Measurements from ENCODE around the gene SNRPF. TPM values are rescaled to one million over a fixed set of nuclear protein-coding genes. Genes with fewer than 3 reads are reported as not detected.

The SNRPF gene
- polyA plus RNA-seq, 2 donors, result 43.4 to 100 TPM

DNA sequence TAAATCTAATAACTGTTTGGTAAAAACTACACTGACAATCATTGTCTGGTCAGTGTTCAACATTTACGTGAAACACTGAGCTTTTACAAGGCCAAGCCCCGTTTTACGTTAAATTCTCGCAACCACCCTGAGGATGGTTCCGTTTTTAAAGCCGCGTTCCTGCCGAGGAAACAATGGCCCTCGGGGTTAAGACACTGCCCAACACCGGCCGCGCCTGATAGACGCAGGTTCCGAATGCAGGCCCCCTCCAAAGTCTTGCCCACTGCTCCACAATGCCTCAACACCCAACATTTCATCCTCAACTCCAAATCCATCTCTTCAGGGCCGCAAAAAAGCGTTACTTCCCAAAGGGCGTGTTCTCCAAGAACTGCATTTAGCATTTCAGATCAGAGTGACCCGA, 953 bp upstream of the SNRPF start:
- Histone ChIP-seq H3K36me3 (ENCODE audit: control insufficient read depth in 2 of 2, insufficient read depth in 2 of 2, low read length in 1 of 2) (peaks cover 0 to 4% of the 10 kb centered on the region in 2 donors), H3K4me1 (ENCODE audit: control insufficient read depth in 2 of 2, insufficient read depth in 2 of 2, low read length in 1 of 2) (no peaks in the 10 kb centered on the region), H3K4me3 (ENCODE audit: low read depth in 1 of 2, low read length in 2 of 2) (no peak overlapping the region), H3K27me3 (ENCODE audit: control insufficient read depth in 1 of 2, insufficient read depth in 2 of 2, low read length in 2 of 2) (no peaks in the 10 kb centered on the region), H3K9me3 (ENCODE audit: control insufficient read depth in 2 of 2, insufficient read depth in 1 of 2, low read depth in 1 of 2, low read length in 1 of 2) (no peaks in the 10 kb centered on the region), H3K27ac (ENCODE audit: low read depth in 2 of 2, low read length in 1 of 2) (no peak overlapping the region)
- WGBS, 2 donors, result 65% methylated on average over 18 of the region's 18 CpGs

DNA sequence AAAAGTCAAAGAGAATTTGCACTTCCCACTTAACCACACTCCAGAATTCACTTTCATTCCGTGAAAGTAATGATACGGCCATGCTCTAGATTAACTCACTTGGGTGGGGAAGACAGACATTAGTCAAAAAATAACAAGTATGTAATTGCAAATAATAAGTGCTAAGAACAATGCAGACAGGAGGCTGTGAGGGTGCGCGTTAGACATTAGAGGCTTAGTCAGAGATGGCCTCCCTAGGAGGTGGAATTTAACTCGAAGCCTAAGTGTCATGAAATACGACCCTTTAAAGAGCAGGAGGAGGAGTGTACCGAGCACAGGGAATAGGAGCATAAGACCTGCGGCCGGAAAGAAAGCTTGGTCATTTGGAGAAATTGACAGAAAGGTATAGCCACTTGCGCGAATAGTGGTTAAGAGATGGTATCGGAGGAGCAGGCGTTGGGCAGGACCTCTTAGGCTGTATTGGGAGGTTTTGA, 628 bp downstream of the SNRPF start:
- peak overlapping the region; percentile 57 to 81 for H3K4me3 ChIP-seq (ENCODE audit: low read depth in 1 of 2, low read length in 2 of 2)
- H3K4me1 ChIP-seq (ENCODE audit: control insufficient read depth in 2 of 2, insufficient read depth in 2 of 2, low read length in 1 of 2), result no peaks in the 10 kb centered on the region
- WGBS, 2 donors, result 0 to 1% methylated on average over 13 of the region's 13 CpGs
- H3K27me3 ChIP-seq (ENCODE audit: control insufficient read depth in 1 of 2, insufficient read depth in 2 of 2, low read length in 2 of 2), result no peaks in the 10 kb centered on the region
- peaks cover 2 to 4% of the 10 kb centered on the region in 2 donors for H3K36me3 ChIP-seq (ENCODE audit: control insufficient read depth in 2 of 2, insufficient read depth in 2 of 2, low read length in 1 of 2)
- peak overlapping the region; percentile 71 to 75 for H3K27ac ChIP-seq (ENCODE audit: low read depth in 2 of 2, low read length in 1 of 2)
- H3K9me3 ChIP-seq (ENCODE audit: control insufficient read depth in 2 of 2, insufficient read depth in 1 of 2, low read depth in 1 of 2, low read length in 1 of 2), result no peaks in the 10 kb centered on the region

DNA sequence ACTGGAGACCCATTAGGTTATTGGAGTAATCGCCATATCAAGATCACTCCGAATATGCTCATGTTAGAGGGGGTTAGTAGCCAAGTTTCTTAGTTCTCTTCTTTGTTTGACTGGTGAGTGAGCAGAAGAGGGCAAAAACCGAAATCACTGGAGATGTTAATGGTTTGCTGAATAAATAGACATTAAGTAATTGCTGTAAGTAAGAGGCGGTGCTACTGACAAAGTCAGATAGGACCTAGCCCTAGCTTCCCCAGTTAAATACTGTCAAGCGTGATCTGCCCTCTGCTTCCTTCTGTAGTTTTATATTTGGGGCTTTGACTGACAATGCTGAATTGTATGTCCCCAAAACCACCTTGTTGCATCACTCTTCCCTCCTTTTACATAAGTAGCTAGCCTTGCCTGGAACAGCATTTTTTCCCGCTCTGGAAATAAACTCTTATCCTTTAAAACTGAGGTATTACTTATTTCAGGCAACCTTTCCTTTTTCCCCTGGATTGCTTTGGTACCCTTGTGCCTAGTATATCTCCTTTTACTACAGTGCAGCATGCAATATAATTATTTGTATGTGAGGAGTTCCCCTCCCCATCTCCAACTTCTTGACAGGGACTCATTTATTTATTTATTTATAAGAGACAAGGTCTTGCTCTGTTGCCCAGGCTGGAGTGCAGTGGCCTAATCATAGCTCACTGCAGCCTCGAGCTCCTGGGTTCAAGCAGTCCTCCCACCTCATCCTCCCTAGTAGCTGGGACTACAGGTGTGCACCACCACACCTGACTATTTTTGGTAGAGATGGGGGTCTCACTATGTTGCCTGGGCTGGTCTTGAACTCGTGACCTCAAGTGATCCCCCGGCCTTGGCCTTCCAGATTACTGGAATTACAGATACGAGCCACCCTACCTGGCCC, 1.4 kb downstream of the SNRPF start:
- H3K36me3 ChIP-seq (ENCODE audit: control insufficient read depth in 2 of 2, insufficient read depth in 2 of 2, low read length in 1 of 2), result peaks cover 2 to 4% of the 10 kb centered on the region in 2 donors
- no peaks in the 10 kb centered on the region for H3K4me1 ChIP-seq (ENCODE audit: control insufficient read depth in 2 of 2, insufficient read depth in 2 of 2, low read length in 1 of 2)
- no peaks in the 10 kb centered on the region for H3K27me3 ChIP-seq (ENCODE audit: control insufficient read depth in 1 of 2, insufficient read depth in 2 of 2, low read length in 2 of 2)
- 60 to 64% methylated on average over 10 of the region's 10 CpGs for WGBS, 2 donors
- H3K27ac ChIP-seq (ENCODE audit: low read depth in 2 of 2, low read length in 1 of 2), result no peak overlapping the region
- H3K4me3 ChIP-seq (ENCODE audit: low read depth in 1 of 2, low read length in 2 of 2), result peak overlapping the region in 1 of 2 donors; percentile 57
- H3K9me3 ChIP-seq (ENCODE audit: control insufficient read depth in 2 of 2, insufficient read depth in 1 of 2, low read depth in 1 of 2, low read length in 1 of 2), result no peaks in the 10 kb centered on the region

DNA sequence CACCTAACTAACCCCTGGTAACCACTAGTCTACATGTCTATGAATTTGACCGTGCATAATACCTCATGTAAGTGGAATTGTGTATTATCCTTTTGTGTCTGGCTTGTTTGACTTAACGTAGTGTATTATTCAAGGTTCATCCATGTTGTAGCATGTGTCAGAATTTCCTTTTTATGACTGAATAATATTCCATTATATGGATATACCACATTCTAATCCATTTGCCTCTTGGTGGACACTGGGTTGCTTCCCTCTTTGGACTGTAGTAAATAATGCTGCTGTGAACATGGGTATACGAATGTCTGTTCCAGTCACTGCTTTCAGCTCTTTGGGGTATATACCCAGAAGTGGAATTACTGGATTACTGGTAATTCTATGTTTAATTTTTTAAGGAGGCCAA, 3.3 kb downstream of the SNRPF start:
- no peaks in the 10 kb centered on the region for H3K4me1 ChIP-seq (ENCODE audit: control insufficient read depth in 2 of 2, insufficient read depth in 2 of 2, low read length in 1 of 2)
- H3K36me3 ChIP-seq (ENCODE audit: control insufficient read depth in 2 of 2, insufficient read depth in 2 of 2, low read length in 1 of 2), result peaks cover 2 to 4% of the 10 kb centered on the region in 2 donors
- no peaks in the 10 kb centered on the region for H3K9me3 ChIP-seq (ENCODE audit: control insufficient read depth in 2 of 2, insufficient read depth in 1 of 2, low read depth in 1 of 2, low read length in 1 of 2)
- WGBS, 2 donors, result 96 to 99% methylated on average over 3 of the region's 3 CpGs
- no peak overlapping the region for H3K4me3 ChIP-seq (ENCODE audit: low read depth in 1 of 2, low read length in 2 of 2)
- H3K27me3 ChIP-seq (ENCODE audit: control insufficient read depth in 1 of 2, insufficient read depth in 2 of 2, low read length in 2 of 2), result no peaks in the 10 kb centered on the region
- no peak overlapping the region for H3K27ac ChIP-seq (ENCODE audit: low read depth in 2 of 2, low read length in 1 of 2)

DNA sequence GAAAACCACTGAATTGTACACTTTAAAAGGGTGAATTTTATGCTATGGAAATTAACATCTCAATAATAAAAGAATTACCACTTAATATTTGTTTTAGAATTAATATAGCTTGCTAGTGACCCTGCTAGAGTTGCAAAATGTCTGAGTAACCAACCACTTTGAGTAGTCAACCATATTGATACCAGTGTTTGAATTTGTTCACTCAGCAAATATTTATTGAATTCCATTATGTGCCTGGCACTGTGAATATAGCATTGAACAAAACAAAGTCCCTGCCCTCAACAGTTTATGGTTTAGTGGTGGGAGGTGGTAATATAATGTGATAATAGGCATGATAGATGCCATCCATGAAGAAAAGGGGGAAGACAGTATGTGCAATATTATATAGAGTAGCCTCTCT, 4.6 kb downstream of the SNRPF start:
- Histone ChIP-seq H3K27ac (ENCODE audit: low read depth in 2 of 2, low read length in 1 of 2) (no peak overlapping the region), H3K9me3 (ENCODE audit: control insufficient read depth in 2 of 2, insufficient read depth in 1 of 2, low read depth in 1 of 2, low read length in 1 of 2) (no peaks in the 10 kb centered on the region), H3K36me3 (ENCODE audit: control insufficient read depth in 2 of 2, insufficient read depth in 2 of 2, low read length in 1 of 2) (peaks cover 2 to 4% of the 10 kb centered on the region in 2 donors), H3K4me3 (ENCODE audit: low read depth in 1 of 2, low read length in 2 of 2) (no peak overlapping the region), H3K27me3 (ENCODE audit: control insufficient read depth in 1 of 2, insufficient read depth in 2 of 2, low read length in 2 of 2) (no peaks in the 10 kb centered on the region), H3K4me1 (ENCODE audit: control insufficient read depth in 2 of 2, insufficient read depth in 2 of 2, low read length in 1 of 2) (no peaks in the 10 kb centered on the region)

DNA sequence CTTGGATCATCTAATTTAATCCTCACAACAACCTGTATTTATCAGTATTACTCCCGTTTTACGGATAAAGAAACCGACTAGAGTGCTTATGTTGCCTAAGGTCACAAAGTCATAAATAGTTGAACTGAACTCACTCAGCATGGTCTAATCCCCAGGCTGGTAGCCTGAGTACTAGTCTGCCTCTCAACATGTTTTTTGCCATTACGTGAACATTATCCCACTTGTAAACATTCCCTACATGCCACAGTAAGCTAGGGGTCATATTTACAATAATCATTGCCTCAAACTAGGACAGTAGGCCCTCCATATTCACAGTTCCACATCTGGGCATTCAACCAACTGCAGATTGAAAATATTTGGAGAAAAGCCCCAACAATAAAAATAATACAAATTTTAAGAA, 12.1 kb downstream of the SNRPF start:
- 93 to 94% methylated on average over 4 of the region's 4 CpGs for WGBS, 2 donors
- Histone ChIP-seq H3K9me3 (ENCODE audit: control insufficient read depth in 2 of 2, insufficient read depth in 1 of 2, low read depth in 1 of 2, low read length in 1 of 2) (no peaks in the 10 kb centered on the region), H3K27ac (ENCODE audit: low read depth in 2 of 2, low read length in 1 of 2) (no peak overlapping the region), H3K4me3 (ENCODE audit: low read depth in 1 of 2, low read length in 2 of 2) (no peak overlapping the region), H3K4me1 (ENCODE audit: control insufficient read depth in 2 of 2, insufficient read depth in 2 of 2, low read length in 1 of 2) (no peaks in the 10 kb centered on the region), H3K27me3 (ENCODE audit: control insufficient read depth in 1 of 2, insufficient read depth in 2 of 2, low read length in 2 of 2) (no peaks in the 10 kb centered on the region), H3K36me3 (ENCODE audit: control insufficient read depth in 2 of 2, insufficient read depth in 2 of 2, low read length in 1 of 2) (no peaks in the 10 kb centered on the region)

DNA sequence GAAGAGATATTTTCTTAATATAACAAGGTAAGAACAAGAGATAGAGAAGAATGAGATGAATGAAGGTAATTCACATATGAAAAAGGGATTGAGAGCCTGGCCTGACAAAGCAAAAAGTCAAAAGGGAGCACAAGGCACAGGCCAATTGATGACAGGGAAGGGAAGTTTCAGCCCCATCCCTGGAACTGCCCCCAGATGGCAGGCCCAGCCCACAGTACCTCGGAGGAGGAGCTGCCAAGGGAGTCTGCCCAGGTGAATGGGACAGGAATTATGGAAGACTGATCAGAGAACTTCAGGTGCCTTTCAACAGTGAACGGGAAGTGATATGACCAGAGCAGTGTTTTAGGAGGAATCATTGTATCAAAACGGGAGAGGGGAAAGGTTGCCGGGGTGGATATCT, 15.7 kb downstream of the SNRPF start:
- H3K4me1 ChIP-seq (ENCODE audit: control insufficient read depth in 2 of 2, insufficient read depth in 2 of 2, low read length in 1 of 2), result no peaks in the 10 kb centered on the region
- H3K27ac ChIP-seq (ENCODE audit: low read depth in 2 of 2, low read length in 1 of 2), result no peak overlapping the region
- H3K36me3 ChIP-seq (ENCODE audit: control insufficient read depth in 2 of 2, insufficient read depth in 2 of 2, low read length in 1 of 2), result no peaks in the 10 kb centered on the region
- H3K4me3 ChIP-seq (ENCODE audit: low read depth in 1 of 2, low read length in 2 of 2), result no peak overlapping the region
- H3K9me3 ChIP-seq (ENCODE audit: control insufficient read depth in 2 of 2, insufficient read depth in 1 of 2, low read depth in 1 of 2, low read length in 1 of 2), result no peaks in the 10 kb centered on the region
- no peaks in the 10 kb centered on the region for H3K27me3 ChIP-seq (ENCODE audit: control insufficient read depth in 1 of 2, insufficient read depth in 2 of 2, low read length in 2 of 2)
- 80 to 81% methylated on average over 4 of the region's 4 CpGs for WGBS, 2 donors

DNA sequence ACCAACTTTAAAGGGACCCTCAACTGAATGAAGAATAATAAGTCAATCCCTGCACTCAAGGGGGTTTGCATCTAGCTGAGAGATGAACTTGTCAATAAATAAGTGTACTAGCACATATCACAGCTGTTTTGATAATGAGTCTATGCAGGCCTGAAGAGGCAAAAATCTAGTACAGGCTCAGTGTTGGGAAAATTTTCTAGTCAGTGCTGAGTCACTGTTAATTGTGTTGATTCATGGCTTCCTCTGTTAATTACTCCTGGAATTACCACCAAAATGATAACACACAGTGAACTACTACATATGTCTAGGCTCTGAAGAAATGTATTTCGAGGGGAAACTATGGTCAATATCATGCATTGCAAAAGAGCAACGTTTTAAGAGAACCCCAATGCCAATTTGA, 18.9 kb downstream of the SNRPF start:
- 55 to 72% methylated on average over 2 of the region's 2 CpGs for WGBS, 2 donors
- H3K9me3 ChIP-seq (ENCODE audit: control insufficient read depth in 2 of 2, insufficient read depth in 1 of 2, low read depth in 1 of 2, low read length in 1 of 2), result no peaks in the 10 kb centered on the region
- H3K27ac ChIP-seq (ENCODE audit: low read depth in 2 of 2, low read length in 1 of 2), result no peak overlapping the region
- H3K36me3 ChIP-seq (ENCODE audit: control insufficient read depth in 2 of 2, insufficient read depth in 2 of 2, low read length in 1 of 2), result no peaks in the 10 kb centered on the region
- no peak overlapping the region for H3K4me3 ChIP-seq (ENCODE audit: low read depth in 1 of 2, low read length in 2 of 2)
- no peaks in the 10 kb centered on the region for H3K4me1 ChIP-seq (ENCODE audit: control insufficient read depth in 2 of 2, insufficient read depth in 2 of 2, low read length in 1 of 2)
- no peaks in the 10 kb centered on the region for H3K27me3 ChIP-seq (ENCODE audit: control insufficient read depth in 1 of 2, insufficient read depth in 2 of 2, low read length in 2 of 2)

DNA sequence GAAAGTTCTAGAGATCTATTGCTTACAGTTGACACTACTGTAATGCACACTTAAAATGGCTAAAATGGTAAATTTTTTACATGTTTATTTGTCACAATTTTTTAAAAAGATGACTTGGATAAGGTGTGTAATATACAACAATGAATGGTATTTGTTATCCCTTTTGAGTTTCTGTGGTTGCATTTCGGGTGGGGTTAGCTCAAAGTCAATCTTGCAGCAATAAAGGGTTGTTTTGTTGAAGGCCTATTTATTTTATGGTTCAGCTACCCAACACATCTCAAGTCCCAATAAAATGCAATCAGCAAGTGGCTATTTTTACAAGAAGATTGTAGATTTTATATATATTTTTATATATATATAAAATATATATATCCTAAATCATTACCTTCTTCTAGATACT, 22.1 kb downstream of the SNRPF start:
- Histone ChIP-seq H3K4me3 (ENCODE audit: low read depth in 1 of 2, low read length in 2 of 2) (no peak overlapping the region), H3K36me3 (ENCODE audit: control insufficient read depth in 2 of 2, insufficient read depth in 2 of 2, low read length in 1 of 2) (no peaks in the 10 kb centered on the region), H3K27ac (ENCODE audit: low read depth in 2 of 2, low read length in 1 of 2) (no peak overlapping the region), H3K27me3 (ENCODE audit: control insufficient read depth in 1 of 2, insufficient read depth in 2 of 2, low read length in 2 of 2) (no peaks in the 10 kb centered on the region), H3K9me3 (ENCODE audit: control insufficient read depth in 2 of 2, insufficient read depth in 1 of 2, low read depth in 1 of 2, low read length in 1 of 2) (no peaks in the 10 kb centered on the region), H3K4me1 (ENCODE audit: control insufficient read depth in 2 of 2, insufficient read depth in 2 of 2, low read length in 1 of 2) (no peaks in the 10 kb centered on the region)
- WGBS, 2 donors, result 66 to 81% methylated on average over 1 of the region's 1 CpG

Measured in esophagus (tissue), 2 donors.